Cardiac muscle cell (in vitro differentiated cells and primary cell): Measurements from ENCODE around the gene AANAT. TPM values are rescaled to one million over a fixed set of nuclear protein-coding genes. Genes with fewer than 3 reads are reported as not detected.

Source experiments
- DNase-seq, 2 donors: peaks; one replicate each; pipeline versions ENCODE4 v3.0.0 to v3.0.0-alpha.2; 2010 to 2017; ENCODE audit warnings: low read depth in 1 of 2, low spot score in 1 of 2
- H3K27ac ChIP-seq: fragments of 200-600 bp; sonication (generic); 2 replicates; pipeline ENCODE4 v1.5.1; 2016
- H3K27me3 ChIP-seq: fragments of 200-600 bp; sonication (generic); 2 replicates; pipeline ENCODE4 v1.6.0; 2016; ENCODE audit warnings: control low read depth
- H3K36me3 ChIP-seq: fragments of 200-600 bp; sonication (generic); 2 replicates; pipeline ENCODE4 v1.5.1; 2016; ENCODE audit warnings: control low read depth
- H3K4me1 ChIP-seq: fragments of 200-600 bp; sonication (generic); 2 replicates; pipeline ENCODE4 v1.8.1; 2017; ENCODE audit warnings: low read depth, mild to moderate bottlenecking, mixed run types
- H3K4me3 ChIP-seq: fragments of 200-600 bp; sonication (generic); 2 replicates; pipeline ENCODE4 v1.5.1; 2016; ENCODE audit warnings: mild to moderate bottlenecking
- H3K9me3 ChIP-seq: fragments of 200-600 bp; sonication (generic); 2 replicates; pipeline ENCODE4 v1.5.1; 2017; ENCODE audit warnings: low read depth, mild to moderate bottlenecking, control low read depth
- CTCF ChIP-seq: IDR thresholded peaks from 2 replicates; pipeline ENCODE4 v1.5.1; 2012; ENCODE audit warnings: low read depth, mild to moderate bottlenecking, low read length
- polyA plus RNA-seq: library from polyadenylated mRNA; unstranded; fragments of >200 nt; fragmentation: Nextera tagmentation; extraction: Ambion mirVana; gene quantifications from 2 replicates; pipeline ENCODE4 v1.2.1, GENCODE V29; 2016
- total RNA-seq: library from RNA; depleted of rRNA; stranded (reverse); fragments of >200 nt; gene quantifications from 2 replicates; pipeline ENCODE4 v1.2.3, GENCODE V29; 2016

AANAT gene
- total and polyA plus RNA-seq, 2 experiments from 2014 or later, result 0.33 to 2.1 TPM

DNA sequence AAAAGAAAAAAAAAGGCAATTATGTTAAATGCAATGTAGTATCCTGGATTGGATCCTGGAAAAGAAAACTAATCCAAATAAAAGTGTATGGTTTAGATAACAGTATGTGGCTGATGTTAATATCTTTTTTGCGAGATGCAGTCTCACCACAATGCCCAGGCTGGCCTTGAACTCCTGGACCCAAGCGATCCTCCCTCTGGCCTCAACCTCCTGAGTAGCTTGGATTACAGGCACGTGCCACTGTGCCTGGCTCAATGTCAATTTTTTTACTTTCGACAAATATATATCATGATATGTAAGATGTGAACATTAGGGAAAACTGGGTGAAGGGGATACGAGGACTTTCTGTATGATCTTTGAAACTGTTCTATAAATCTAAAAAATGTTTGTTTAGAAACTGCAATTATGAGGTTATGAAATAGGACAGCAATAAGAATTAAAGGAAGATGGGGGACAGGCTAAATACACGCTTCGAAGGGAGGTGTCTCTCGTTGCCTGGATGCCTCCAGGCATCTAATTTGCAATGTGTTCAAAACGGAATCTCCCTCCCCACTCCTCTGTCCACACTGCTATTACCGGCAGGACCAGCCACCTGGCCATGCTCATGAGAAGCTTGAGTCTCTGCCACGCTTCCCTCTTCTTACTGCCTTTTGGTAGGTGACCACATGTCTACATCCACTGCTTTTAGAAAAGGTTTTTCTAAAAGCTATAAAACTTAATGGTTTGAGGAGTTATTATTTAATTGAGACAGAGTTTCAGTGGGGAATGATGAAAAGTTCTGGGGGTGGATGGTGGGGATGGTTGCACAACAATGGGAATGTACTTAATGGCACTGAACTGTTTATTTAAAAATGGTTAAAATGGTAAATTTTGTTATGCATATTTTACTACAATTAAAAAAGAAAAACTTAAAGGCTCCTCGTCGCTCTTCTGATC lies 29.7 kb upstream of the AANAT start:
- Histone ChIP-seq H3K36me3 (no peaks in the 10 kb centered on the region), H3K4me3 (no peak overlapping the region), H3K27me3 (no peaks in the 10 kb centered on the region), H3K9me3 (no peaks in the 10 kb centered on the region), H3K27ac (no peak overlapping the region), H3K4me1 (peaks cover 23% of the 10 kb centered on the region)
- TF ChIP-seq CTCF, result no peak
- no peak for DNase-seq

- no peaks in the 10 kb centered on the region for H3K27me3 ChIP-seq
- no peak overlapping the region for H3K4me3 ChIP-seq
- H3K9me3 ChIP-seq, result no peaks in the 10 kb centered on the region
- TF ChIP-seq CTCF, result no peak
- H3K4me1 ChIP-seq, result peaks cover 23% of the 10 kb centered on the region
- no peaks in the 10 kb centered on the region for H3K36me3 ChIP-seq
- no peak for DNase-seq
- H3K27ac ChIP-seq, result no peak overlapping the region
These were observed 28.5 kb upstream of the AANAT start for GRCh38 chr17:76438906-76439305.

- Histone ChIP-seq H3K27ac (no peak overlapping the region), H3K36me3 (no peaks in the 10 kb centered on the region), H3K4me1 (peaks cover 23% of the 10 kb centered on the region), H3K27me3 (no peaks in the 10 kb centered on the region), H3K9me3 (no peaks in the 10 kb centered on the region), H3K4me3 (no peak overlapping the region)
- TF ChIP-seq CTCF, result no peak
- DNase-seq, result no peak
These were observed 28.0 kb upstream of the AANAT start for GRCh38 chr17:76439314-76439928.

DNA sequence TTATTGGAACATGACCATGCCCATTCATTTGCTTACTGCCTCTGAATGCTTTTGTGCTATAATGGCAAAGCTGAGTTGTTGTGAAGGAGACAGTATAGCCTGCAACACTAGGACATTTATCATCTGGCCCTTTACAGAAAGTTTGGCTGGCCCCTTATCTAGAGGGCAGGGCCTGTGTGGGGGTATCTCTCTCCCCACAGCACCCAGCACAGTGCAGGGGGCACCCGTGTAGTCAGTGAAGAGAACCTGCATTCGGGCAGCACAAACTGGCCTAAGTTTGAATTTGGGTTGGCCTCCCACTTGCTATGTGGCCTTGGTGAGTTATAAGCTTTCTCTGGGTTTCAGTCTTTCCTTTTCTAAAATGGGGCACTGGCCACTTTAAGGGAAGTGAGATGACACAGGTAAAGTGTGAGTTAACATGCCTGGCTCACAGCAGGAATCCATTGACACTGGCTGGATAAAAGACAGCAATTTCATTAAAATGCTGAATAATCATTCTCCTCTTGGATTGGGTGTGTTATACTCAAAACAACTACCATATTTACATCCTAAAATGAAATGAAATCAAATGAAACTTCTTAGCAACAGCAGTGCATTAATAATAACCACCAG lies 26.5 kb upstream of the AANAT start:
- Histone ChIP-seq H3K27ac (peak overlapping the region; percentile 16), H3K36me3 (no peaks in the 10 kb centered on the region), H3K27me3 (no peaks in the 10 kb centered on the region), H3K4me1 (peaks cover 33% of the 10 kb centered on the region), H3K4me3 (no peak overlapping the region), H3K9me3 (no peaks in the 10 kb centered on the region)
- DNase-seq, result no peak
- no peak for TF ChIP-seq CTCF

GRCh38 chr17:76441686-76442340 lies 25.6 kb upstream of the AANAT start:
- peak in 1 of 2 donors; percentile 49 for DNase-seq
- H3K9me3 ChIP-seq, result no peaks in the 10 kb centered on the region
- no peak overlapping the region for H3K4me3 ChIP-seq
- no peak overlapping the region for H3K27ac ChIP-seq
- no peaks in the 10 kb centered on the region for H3K27me3 ChIP-seq
- peaks cover 38% of the 10 kb centered on the region for H3K4me1 ChIP-seq
- no peak for TF ChIP-seq CTCF
- H3K36me3 ChIP-seq, result no peaks in the 10 kb centered on the region
